ENCODE results near the gene VPS37D. TPM values are rescaled to one million over a fixed set of nuclear protein-coding genes. Genes with fewer than 3 reads are reported as not detected.
"Not testable (repeated sequence)": the region's sequence is repeated elsewhere in the genome, so short reads cannot be mapped to it uniquely, and the experiment has no call there.

VPS37D gene, protein sequence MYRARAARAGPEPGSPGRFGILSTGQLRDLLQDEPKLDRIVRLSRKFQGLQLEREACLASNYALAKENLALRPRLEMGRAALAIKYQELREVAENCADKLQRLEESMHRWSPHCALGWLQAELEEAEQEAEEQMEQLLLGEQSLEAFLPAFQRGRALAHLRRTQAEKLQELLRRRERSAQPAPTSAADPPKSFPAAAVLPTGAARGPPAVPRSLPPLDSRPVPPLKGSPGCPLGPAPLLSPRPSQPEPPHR
- 2.6 and 2.8 TPM in 2 replicates for total RNA-seq

DNA sequence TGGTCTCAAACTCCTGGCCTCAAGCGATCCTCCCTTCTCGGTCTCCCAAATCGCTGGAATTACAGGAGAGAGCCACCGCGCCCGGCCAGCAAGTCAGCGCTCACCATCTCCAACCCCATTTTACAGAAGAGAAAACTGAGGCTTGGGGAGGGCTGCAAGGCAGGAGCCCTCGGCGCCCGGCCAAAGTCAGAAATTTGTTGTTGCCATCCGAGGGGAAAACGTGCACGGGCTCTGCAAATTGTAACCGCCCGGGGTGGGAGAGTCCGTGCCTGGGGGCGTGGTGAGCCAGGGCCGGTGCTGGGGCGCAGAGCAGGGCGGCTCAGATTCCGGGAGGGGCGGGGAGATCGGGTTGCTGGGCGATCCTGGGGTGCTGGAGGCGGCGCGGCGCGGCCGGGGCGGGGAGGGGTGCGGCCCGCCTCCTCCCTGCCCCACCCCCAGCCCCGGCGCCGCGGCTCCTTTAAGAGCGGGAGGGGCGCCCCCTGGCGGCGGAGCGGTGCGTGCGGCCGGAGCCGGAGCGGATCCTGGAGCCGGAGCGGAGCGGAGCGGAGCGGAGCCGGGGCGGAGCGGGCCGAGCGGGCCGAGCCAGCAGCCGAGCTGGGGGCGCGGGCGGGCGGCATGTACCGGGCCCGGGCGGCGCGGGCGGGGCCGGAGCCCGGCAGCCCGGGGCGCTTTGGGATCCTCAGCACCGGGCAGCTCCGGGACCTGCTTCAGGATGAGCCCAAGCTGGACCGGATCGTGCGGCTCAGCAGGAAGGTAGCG is at the start of gene VPS37D:
Gene VPS37D (plus strand): TSS at position 488 of the 759 bp plus-strand sequence. CDS start 128 bp downstream, at position 616.
- peak; percentile 80 to 89 for DNase-seq (ENCODE audit: low read depth in 2 of 2)

DNA sequence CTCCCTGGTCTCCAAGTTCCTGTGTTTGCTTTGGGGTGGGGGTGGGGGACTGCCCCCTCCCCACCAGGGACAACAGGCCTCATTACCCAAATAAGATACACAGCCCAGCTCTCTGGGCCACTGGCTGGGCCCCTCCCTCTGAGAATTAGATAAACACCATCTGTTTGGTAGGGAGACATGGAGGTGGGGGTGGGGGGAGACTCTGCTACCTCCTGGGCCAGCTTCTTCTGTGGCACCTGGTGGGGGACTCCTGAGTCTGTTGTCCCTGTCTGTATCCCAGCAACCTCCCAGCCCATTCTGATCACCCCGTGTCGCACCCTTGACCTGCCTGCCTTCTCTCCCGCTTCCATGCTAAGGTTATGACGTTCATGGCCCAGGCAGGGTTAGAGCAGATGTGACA is 49.1 kb upstream of the VPS37D start:
- DNase-seq (ENCODE audit: low read depth in 2 of 2), result no peak

DNA sequence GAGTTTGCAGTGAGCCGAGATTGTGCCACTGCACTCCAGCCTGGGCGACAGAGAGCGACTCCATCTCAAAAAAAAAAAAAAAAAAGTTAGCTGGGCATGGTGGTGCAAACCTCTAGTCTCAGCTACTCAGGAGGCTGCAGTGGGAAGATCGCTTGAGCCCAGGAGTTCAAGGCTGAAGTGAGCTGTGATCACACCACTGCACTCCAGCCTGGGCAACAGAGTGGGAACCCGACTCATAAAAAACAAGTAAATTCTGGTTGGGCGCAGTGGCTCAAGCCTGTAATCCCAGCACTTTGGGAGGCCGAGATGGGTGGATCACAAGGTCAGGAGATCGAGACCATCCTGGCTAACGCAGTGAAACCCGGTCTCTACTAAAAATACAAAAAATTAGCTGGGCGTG is 48.2 kb upstream of the VPS37D start:
- not testable (repeated sequence) for DNase-seq (ENCODE audit: low read depth in 2 of 2)

DNA sequence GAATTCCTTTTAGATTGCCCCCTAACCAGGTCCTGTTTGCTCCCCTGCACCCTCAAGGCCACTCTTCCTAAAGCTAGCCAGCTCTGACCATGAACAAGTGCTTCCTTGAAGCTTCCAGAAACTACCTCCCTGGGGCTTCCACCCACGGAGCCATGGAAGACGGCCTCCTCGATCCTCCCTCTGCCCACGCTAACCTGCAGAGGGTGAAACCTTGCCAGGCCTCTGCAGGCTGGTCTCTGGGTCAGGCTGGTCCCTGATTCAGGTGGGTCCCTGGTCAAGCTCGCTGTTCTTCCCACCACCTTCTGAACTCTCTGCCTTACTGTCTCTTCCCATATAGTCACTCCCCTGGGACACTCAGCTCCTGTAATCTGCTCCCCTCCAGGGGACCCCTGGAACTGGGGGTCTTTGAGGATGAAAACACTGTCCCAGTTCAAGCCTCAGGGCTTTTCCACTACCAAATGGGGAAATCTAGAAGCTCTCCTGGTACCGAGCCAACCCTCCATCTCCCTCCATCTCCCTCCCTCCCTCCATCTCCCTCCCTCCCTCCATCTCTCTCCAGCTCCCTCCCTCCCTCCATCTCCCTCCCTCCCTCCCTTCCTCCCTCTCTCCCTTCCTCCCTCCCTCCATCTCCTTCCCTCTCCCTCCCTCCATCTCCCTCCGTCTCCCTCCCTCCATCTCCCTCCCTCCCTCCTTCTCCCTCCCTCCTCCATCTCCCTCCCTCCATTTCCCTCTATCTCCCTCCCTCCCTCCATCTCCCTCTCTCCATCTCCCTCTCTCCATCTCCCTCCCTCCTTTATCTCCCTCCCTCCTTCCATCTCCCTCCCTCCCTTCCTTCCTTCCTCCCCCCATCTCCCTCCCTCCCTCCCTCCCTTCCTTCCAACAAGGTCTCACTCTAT is 46.2 kb upstream of the VPS37D start:
- no peak for DNase-seq (ENCODE audit: low read depth in 2 of 2)

DNA sequence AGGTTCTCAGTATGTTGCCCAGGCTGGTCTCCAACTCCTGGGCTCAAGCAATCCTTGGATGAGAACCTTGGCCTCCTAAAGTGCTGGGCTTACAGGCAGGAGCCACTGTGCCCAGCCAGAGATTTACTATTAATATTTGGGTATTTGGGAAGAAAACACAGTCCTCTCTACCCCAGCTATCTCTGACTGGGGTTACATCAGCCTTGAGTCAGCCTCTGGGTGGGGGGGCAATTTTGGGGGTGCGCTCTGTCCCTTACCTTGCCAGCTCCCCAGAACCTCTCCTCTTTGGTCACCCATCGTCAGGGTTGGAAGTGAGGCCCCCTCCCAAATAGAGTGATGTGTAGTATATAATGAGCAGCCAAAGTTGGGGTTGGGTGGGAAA is 45.1 kb upstream of the VPS37D start:
- no peak for DNase-seq (ENCODE audit: low read depth in 2 of 2)

DNA sequence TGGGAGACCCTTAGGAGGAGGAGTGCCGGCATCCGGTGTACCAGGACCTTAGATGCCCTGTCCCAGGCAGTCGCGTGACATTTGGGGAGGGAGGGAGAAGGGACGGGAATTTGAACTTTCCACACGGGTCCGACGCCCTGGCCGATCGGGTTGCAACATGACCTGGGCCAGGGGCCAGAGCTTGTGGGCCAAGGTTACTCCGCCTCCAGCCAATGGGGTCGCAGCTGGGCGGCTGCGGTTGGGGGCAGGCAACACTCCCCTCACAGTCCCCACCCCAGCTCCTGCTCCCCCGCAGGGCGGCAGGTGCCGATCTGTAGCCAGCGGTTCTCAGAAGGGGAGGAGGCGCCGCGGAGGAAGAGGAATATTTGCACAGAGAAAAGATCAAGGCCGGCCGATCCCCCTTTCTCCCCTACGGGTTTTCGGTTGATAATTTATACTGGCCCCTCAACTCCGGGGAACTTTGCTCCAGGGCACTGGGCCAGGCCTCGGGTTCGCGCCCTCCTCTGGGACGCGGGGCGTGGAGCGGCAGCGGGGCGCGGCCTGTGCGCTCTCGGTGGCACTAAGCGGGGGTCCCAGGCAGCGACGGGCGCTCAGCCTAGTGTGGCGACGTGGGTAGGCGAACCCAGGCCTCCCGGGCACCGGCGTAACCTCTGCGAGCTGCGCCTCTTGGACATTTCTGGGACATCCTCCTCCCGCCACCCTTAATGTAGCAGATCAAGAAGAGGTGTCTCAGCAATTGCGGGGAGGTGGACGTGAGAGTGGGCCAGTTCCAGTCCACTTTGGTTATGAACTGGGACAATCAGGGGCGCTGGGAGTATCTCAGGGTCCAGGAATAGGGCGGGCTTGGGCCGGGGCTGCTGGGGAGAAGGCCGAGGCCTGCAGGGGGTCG is 44.5 kb upstream of the VPS37D start:
- no peak for DNase-seq (ENCODE audit: low read depth in 2 of 2)

DNA sequence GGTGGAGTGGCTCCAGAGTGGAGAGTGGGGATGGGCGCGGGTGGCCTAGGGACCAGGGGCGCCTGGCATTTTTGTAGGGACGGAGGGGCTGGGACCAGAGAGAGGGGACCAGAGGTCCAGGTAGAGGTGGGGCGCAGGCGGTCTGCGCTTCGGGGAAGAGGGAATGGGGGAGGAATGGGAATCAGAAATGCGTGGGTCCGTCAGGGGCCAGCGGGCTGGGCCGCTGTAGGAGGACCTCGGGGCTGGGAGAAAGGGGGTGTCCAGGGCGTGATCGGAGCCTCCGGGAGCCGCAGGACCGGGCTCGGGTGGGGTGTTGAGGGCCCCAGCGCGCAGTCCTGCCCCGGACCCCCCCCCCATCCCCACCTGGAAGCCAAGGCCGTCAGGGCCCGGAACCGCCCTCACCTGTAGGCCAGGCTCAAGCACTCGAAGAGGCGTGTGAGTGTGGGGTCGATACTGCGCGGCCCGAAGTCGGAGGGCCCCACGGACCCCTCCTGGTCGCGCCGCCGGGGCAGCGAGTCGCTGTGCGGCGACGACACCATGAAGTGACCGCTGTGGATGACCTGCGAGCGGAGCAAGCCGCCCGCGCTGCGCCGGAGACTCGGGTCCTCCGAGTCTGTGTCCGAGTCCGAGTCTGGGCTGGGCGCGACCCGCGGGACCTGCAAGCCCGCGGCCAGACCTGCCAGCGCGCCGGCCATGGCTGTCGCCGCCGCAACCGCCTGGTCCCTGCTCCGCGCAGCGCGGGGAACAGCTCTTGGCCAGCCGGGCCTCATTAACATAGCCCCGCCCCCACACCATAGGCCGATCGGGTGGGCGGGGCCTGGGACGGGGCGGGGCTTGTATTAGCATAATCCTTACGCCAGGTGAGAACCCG is 43.6 kb upstream of the VPS37D start, which contains the start of gene MLXIPL:
Gene MLXIPL (minus strand): TSS at position 725 of the 871 bp plus-strand sequence. CDS start 30 bp downstream, at position 695.
- DNase-seq (ENCODE audit: low read depth in 2 of 2), result peak; percentile 43 to 73

DNA sequence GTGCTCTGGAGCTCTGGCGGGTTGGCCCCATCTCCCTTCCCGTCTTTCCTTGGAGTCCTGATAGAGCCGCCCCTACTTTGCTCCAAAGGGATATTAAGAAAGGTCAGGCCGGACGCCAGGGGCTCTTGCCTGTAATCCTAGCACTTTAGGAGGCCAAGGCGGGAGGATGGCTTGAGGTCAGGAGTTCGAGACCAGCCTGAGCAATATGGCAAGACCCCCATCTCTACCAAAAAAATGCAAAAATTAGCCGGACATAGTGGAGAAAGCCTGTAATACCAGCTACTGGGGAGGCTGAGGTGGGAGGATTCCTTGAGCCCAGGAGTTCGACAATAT is 43.0 kb upstream of the VPS37D start:
- no peak for DNase-seq (ENCODE audit: low read depth in 2 of 2)

DNA sequence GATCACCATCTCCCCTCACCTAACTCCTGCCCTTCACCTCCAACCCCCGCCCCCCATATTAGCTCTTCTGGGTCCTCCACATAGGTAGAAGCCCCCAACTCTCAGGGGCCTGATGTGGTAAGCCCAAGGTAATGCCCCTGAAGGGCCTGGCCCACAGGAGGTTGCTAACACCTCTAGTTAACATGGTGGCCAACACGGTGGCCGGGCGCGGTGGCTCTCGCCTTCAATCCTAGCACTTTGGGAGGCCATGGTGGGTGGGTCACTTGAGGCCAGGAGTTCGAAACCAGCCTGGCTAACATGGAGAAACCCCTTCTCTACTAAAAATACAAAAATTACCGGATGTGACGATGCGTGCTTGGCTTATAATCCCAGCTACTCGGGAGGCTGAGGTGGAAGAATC is 42.4 kb upstream of the VPS37D start:
- no peak for DNase-seq (ENCODE audit: low read depth in 2 of 2)

DNA sequence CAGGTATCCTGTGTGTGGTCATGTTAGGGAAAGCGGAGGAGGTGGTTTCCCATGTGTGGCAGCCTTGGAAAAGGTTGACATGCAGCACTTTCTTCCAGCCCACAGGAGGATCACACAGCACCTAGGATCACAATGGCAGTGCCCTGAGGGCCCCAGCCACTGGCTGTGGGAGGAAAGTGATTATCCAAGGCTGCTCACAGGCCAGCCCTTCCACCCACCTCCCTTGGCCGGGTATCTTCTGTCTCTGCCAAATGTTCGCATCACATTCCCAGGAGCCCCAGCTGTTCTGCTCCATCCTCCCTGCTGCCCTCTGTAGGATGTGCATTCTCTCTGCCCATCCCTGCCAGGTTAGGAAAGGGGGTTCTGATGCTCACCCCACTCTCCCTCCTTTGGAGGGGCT is 40.8 kb upstream of the VPS37D start:
- DNase-seq (ENCODE audit: low read depth in 2 of 2), result no peak

DNA sequence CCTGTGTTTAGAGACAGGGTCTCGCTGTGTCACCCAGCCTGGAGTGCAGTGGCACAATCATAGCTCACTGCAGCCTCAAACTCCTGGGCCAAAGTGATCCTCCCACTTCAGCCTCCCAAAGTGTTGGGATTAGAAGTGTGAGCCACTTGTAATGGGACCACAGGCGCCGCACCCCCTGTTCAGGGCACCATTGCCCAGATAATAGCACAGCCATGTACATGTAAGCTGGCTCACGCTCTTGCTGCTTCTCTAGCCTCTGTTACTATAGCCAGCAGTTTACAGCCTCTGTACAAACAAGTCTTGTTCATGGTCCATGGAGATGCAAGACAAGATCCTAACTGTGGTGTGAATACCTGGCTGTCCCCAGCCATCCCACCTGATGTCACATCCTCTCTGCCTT is 39.1 kb upstream of the VPS37D start:
- DNase-seq (ENCODE audit: low read depth in 2 of 2), result no peak

DNA sequence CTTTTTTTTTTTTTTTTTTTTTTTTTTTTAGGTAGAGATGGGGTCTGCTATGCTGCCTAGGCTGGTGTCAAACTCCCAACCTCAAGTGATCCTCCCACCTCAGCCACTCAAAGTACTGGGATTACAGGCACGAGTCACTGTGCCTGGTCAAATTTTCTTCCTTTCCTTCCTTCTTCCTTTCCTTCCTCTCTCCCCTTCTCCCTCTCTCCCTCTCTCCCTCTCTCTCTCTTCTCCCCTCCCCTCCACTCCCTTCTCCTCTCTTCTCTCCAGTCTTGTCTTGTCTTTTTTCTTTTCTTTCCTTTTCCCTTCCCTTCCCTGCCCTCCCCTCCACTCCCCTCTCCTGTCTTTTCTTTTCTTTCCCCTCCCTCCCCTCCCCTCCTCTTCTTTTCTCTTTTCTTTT is 36.1 kb upstream of the VPS37D start:
- no peak for DNase-seq (ENCODE audit: low read depth in 2 of 2)

DNA sequence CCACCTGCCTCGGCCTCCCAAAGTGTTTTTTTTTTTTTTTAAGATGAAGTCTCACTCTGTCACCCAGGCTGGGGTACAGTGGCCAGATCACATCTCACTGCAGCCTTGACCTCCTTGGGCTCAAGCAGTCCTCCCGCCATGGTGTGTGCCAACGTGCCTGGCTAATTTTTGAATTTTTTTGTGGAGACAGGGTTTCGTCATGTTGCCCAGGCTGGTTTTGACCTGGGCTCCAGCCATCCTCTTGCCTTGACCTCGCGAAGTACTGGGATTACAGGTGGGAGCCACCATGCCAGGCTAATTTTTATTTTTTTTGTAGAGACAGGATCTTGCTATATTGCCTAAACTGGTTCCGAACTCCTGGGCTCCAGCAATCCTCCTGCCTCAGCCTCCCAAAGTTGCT is 34.3 kb upstream of the VPS37D start:
- DNase-seq (ENCODE audit: low read depth in 2 of 2), result no peak

DNA sequence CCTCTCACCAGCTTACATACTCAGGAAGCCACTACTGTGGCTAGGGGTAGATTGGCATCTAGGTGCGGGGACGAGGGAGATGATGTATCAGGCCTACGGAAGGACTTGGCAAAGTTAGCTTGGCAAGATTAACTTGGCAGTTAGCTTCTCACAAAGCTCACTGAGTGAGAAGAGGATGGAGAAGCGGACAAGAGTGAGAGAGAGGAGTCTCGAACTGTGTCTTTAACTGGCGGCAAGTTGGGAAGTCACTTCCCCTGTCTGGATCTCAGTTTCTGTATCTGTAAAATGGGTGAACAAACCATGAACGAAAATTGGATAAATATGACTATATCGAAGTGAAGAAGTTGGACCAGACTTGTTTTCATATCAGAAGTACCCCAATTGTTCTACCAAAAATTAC is 33.8 kb upstream of the VPS37D start:
- no peak for DNase-seq (ENCODE audit: low read depth in 2 of 2)

DNA sequence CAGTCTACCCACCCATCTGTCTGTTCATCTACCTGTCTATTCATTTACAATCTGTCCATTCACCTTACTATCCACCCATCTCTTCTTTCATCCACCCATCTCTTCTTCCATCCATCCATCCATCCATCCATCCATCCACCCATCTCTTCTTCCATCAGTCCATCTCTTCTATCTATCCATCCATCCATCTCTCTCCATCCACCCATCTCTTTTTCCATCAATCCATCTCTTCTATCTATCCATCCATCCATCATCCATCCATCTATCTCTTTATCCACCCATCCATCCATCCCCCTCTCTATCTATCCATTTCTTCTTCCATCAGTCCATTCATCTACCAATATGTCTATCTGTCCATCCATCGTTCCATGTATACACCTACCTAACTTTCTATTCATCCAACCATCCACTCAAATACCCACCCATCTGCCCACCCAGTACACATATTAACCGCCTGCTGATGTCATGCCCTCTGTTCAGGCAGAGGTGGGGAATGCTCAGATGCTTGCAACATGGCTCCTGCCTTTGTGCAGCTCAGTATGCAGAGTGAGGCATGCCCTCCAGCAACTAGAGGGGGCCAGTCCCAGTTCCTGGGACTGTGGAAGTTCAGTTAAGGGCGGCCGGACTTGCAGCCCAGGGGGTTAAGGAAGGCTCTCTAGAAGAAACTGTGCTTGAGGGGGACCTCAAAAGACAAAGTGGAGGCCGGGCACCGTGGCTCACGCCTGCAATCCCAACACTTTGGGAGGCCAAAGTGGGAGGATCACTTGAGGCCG is 32.0 kb upstream of the VPS37D start:
- DNase-seq (ENCODE audit: low read depth in 2 of 2), result no peak

DNA sequence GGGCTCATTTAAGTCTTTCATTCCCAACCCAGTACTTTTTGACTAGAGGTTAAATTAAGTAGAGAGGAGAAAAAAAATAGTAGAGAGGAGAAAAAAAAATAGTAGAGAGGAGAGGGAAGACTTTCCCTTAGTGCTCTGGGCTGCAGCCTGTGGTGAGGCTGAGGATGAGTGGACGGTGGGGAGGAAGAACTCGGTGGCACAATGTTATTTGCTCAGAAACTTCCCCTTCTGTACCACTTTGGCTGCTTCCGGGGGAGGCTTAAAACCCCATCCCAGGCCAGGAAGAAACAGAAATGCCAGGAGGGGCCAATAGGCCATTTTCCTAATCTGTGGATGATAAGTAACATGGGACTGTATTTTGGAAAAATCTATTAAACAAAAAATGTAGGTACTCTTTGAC is 28.7 kb upstream of the VPS37D start:
- DNase-seq (ENCODE audit: low read depth in 2 of 2), result no peak

DNA sequence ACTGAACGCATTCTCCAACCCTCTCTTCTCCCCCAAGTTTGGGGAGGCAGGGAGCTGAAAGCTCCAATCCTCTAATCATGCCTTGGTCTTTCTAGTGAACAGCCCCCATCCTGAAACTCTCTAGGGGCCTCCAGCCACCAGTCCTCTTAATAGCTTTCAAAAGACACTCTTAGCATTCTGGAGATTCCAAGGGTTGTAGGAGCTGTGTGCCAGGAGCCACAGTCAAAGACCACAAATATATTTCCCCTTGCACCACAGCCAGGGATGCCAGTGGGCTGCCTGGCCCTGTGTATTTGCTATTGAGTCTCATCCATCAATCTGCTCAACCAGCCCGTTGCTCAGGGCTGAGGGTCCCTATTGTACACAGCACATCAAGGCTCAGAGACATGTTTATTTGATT is 24.8 kb upstream of the VPS37D start:
- no peak for DNase-seq (ENCODE audit: low read depth in 2 of 2)

DNA sequence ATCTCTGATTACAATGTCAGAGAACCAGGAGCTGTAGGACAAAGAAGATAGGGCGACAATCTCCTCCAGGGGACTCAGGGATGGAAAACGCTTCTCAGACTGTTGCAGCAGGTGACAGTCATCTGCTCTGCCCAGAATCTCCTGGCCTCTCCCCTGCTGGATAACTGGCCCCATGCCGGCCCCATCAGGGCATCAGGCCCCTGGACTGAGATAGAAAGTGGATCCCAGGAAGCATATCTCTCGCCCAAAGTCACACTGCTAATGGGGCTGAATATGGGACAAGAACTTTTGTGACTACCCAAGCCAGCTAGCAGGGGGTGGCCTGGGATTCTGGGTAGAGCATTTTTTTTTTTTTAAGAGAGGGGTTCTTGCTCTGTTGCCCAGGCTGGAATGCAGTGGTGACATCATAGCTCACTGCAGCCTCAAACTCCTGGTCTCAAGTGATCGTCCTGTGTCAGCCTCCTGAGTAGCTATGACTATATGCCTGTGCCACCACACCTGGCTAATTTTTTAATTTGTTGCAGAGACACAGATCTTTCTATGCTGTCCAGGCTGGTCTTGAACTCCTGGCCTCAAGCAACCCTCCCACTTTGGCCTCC is 22.8 kb upstream of the VPS37D start:
- no peak for DNase-seq (ENCODE audit: low read depth in 2 of 2)

DNA sequence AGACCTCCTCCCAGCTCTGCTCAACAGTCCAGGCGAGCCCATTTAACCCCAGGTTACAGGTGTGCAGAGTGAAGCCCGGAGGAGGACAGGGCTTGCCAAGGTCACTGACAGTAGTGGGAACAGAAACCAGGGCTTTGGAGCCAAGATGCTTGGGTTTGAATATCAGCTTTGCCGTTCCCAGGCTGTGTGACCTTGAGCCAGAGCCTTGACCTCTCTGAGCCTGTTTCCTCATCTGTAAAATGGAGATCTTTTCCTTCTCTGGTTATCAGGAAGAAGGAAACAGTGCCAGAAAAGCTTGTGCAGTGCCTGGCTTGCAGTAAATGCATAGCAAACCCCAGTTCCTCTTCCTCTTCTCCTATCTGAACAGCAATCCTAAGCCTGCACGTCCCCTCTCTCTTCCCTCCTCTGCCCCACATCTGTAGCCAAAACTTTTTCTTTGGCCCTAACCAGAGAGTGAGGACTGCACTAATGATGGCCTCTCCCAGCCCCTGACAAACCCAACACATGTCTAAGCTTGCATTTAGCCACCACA is 21.9 kb upstream of the VPS37D start:
- DNase-seq (ENCODE audit: low read depth in 2 of 2), result no peak
